ENCODE measurements around the gene PATJ.

Gene PATJ

DNA sequence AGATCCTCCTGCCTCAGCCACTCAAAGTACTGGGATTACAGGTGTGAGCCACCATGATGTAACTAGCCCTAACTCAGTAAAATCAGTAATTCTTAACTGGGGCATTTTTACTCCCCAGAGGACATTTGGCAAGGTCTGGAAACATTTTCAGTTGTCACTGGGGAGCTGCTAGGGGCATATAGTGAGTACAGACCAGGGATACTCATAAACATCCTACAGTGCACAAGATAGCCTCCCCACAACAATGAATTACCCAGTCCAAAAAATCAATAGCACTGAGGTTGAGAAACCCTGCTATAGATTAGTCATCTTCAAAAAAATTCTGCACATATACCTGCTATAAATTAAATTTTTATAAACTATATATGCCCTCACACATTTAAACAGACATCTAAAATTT is 30.3 kb upstream of the PATJ start:
- TF ChIP-seq TAF1 (IDR thresholded peaks at IDR 0.05; ENCODE audit: borderline replicate concordance, insufficient read depth, low read length) (no peak), FOXP2 (optimal IDR thresholded peaks at IDR 0.05; ENCODE audit: borderline replicate concordance, extremely low read depth, extremely low read length, insufficient read depth) (no peak), SIN3A (IDR thresholded peaks at IDR 0.05; ENCODE audit: borderline replicate concordance, insufficient read depth, low read length) (no peak), POLR2AphosphoS5 (IDR thresholded peaks at IDR 0.05; ENCODE audit: low read depth, low read length) (no peak)
- TF ChIP-seq, protein P1, sequence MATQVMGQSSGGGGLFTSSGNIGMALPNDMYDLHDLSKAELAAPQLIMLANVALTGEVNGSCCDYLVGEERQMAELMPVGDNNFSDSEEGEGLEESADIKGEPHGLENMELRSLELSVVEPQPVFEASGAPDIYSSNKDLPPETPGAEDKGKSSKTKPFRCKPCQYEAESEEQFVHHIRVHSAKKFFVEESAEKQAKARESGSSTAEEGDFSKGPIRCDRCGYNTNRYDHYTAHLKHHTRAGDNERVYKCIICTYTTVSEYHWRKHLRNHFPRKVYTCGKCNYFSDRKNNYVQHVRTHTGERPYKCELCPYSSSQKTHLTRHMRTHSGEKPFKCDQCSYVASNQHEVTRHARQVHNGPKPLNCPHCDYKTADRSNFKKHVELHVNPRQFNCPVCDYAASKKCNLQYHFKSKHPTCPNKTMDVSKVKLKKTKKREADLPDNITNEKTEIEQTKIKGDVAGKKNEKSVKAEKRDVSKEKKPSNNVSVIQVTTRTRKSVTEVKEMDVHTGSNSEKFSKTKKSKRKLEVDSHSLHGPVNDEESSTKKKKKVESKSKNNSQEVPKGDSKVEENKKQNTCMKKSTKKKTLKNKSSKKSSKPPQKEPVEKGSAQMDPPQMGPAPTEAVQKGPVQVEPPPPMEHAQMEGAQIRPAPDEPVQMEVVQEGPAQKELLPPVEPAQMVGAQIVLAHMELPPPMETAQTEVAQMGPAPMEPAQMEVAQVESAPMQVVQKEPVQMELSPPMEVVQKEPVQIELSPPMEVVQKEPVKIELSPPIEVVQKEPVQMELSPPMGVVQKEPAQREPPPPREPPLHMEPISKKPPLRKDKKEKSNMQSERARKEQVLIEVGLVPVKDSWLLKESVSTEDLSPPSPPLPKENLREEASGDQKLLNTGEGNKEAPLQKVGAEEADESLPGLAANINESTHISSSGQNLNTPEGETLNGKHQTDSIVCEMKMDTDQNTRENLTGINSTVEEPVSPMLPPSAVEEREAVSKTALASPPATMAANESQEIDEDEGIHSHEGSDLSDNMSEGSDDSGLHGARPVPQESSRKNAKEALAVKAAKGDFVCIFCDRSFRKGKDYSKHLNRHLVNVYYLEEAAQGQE (IDR thresholded peaks at IDR 0.05; ENCODE audit: insufficient read depth in 1 of 2, low read depth in 2 of 2, low read length in 2 of 2): no peak

DNA sequence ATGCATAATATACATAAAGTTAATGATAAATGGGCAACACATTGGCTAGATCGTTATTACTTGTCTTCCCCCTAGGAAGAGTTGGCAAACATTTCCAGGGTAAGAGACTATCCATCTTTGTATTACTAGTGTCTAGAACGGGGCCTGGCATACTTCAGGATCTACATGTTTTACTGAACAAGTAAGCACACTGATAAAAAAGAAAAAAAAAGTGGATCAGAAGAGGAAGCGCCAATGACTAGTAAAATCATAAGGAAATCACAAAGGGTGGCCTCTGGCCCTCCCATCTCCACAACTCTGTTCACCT is 17.8 kb upstream of the PATJ start:
- TF ChIP-seq, protein P1 (IDR thresholded peaks at IDR 0.05; ENCODE audit: insufficient read depth in 1 of 2, low read depth in 2 of 2, low read length in 2 of 2): no peak
- TF ChIP-seq POLR2AphosphoS5 (IDR thresholded peaks at IDR 0.05; ENCODE audit: low read depth, low read length) (no peak; the same call in 1 of the 2 replicates), SIN3A (IDR thresholded peaks at IDR 0.05; ENCODE audit: borderline replicate concordance, insufficient read depth, low read length) (no peak), FOXP2 (optimal IDR thresholded peaks at IDR 0.05; ENCODE audit: borderline replicate concordance, extremely low read depth, extremely low read length, insufficient read depth) (no peak), TAF1 (IDR thresholded peaks at IDR 0.05; ENCODE audit: borderline replicate concordance, insufficient read depth, low read length) (no peak)

DNA sequence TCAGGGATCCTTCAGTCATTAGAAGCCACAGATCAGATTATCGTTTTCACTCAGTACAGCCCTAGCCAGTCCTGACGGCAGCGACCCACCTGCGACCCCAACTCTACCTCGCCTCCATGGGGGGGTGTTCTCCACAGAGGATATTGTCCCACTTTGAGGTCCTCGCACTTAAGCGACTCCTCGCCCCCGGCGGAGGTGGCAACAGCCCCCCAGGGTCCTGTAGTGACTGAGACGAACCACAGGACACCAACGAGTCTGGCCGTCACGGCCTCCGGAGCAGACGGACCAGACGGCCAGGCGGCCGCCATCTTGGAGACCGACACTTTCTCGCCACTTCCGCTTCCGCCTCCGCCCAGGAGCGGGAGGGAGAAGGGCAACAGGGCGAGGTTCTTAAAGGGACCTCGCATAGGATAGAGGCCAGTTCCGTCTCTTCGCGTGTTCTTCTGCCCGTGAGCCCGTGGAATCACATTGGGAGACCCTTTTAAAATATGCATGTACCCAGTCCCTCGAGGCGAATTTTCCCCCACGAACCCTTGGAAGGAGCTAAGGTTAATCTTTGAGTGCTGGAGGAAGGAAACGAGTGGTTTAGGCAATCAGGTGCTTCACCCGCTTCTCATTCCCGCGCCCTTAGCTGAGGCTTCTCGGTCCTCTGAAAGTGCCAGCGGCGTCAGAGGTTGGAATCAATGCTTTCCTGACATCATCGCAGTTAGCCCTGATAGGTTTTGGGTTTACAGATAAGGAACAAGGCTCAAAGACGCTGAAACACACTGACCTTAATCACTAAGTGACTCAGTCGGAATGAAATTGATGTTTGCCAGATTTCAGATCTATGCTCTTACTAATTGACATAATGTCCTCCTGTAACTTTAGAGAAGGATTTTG is 17.2 kb upstream of the PATJ start, which contains the start of gene TM2D1:
Gene TM2D1 (minus strand): TSS at position 329 of the 882 bp plus-strand sequence. CDS start 21 bp downstream, at position 308.
- peak; percentile 98 for TF ChIP-seq TAF1 (IDR thresholded peaks at IDR 0.05; ENCODE audit: borderline replicate concordance, insufficient read depth, low read length)
- TF ChIP-seq SIN3A (IDR thresholded peaks at IDR 0.05; ENCODE audit: borderline replicate concordance, insufficient read depth, low read length): no peak; the same call in 1 of the 2 replicates
- TF ChIP-seq POLR2AphosphoS5 (IDR thresholded peaks at IDR 0.05; ENCODE audit: low read depth, low read length): peak; percentile 94
- peak; percentile 79 for TF ChIP-seq FOXP2 (optimal IDR thresholded peaks at IDR 0.05; ENCODE audit: borderline replicate concordance, extremely low read depth, extremely low read length, insufficient read depth)
- TF ChIP-seq, protein P1 (IDR thresholded peaks at IDR 0.05; ENCODE audit: insufficient read depth in 1 of 2, low read depth in 2 of 2, low read length in 2 of 2): peak; percentile 23 to 73; a peak in 2 of 4 replicates

DNA sequence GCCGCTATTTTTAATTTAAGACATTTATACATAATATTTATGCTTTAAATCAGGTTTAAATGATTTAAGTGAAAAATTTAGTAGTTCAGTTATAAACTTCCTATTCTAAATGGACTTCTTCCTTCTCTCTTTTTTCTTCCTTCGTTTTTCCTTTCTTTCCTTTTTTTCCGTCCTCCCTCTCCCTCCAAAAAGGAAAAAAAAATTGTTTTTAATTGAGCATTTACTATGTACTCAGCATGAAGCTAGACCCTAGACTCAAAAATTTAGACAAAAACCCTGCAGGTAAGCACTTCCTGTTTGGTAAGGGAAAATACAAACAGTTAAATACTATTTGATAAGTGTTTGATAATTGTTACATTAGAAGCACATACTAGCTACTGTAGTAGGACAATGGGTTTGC is 14.7 kb upstream of the PATJ start:
- TF ChIP-seq TAF1 (IDR thresholded peaks at IDR 0.05; ENCODE audit: borderline replicate concordance, insufficient read depth, low read length) (no peak), POLR2AphosphoS5 (IDR thresholded peaks at IDR 0.05; ENCODE audit: low read depth, low read length) (no peak), FOXP2 (optimal IDR thresholded peaks at IDR 0.05; ENCODE audit: borderline replicate concordance, extremely low read depth, extremely low read length, insufficient read depth) (no peak), SIN3A (IDR thresholded peaks at IDR 0.05; ENCODE audit: borderline replicate concordance, insufficient read depth, low read length) (no peak)
- TF ChIP-seq, protein P1 (IDR thresholded peaks at IDR 0.05; ENCODE audit: insufficient read depth in 1 of 2, low read depth in 2 of 2, low read length in 2 of 2): no peak
